Tibial nerve (tissue), 4 donors: Measurements from ENCODE around the gene CHN2.

Source experiments
- EP300 ChIP-seq, 2 donors: sonication (generic); formaldehyde crosslinking; IDR thresholded peaks; one replicate each; pipeline ENCODE4 v1.6.1; 2017; ENCODE audit warnings: antibody characterized with exemption in 2 of 2, mild to moderate bottlenecking in 1 of 2
- POLR2A ChIP-seq, 2 donors: fragments of 450-650 bp; IDR thresholded peaks; one replicate each; pipeline ENCODE4 v1.6.1; 2017; ENCODE audit warnings: antibody characterized with exemption in 2 of 2, mild to moderate bottlenecking in 2 of 2, moderate library complexity in 2 of 2
- TF ChIP-seq, protein P1 (sequence below), 5 experiments: fragments of 200-600 bp in 3 of 5; fragments of 450-650 bp in 2 of 5; sonication (generic) in 3 of 5; IDR thresholded peaks; one replicate each; pipeline ENCODE4 v1.5.1; 2016 to 2019; ENCODE audit warnings: antibody characterized with exemption in 5 of 5, mild to moderate bottlenecking in 3 of 5, moderate library complexity in 2 of 5

DNA sequence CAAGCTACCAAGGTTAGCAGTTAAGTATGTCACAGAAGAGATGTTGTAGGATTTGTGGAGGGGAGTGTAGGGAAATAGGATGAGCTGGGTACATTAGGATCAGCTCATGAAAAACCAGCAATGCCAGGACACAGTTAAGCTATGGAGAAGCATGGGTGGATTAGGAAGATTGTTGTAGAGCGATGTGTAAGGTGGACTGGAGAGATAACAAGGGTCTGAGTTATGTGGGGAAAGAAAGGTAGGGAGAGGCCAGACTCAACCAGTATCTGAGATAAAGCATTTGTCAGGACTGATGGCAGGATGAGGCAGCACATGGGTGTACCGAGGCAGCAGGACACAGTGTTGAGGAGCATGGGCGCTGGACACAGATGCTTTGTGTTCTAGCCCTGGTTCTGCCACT is 283.7 kb downstream of the CHN2 start:
- TF ChIP-seq, protein P1, sequence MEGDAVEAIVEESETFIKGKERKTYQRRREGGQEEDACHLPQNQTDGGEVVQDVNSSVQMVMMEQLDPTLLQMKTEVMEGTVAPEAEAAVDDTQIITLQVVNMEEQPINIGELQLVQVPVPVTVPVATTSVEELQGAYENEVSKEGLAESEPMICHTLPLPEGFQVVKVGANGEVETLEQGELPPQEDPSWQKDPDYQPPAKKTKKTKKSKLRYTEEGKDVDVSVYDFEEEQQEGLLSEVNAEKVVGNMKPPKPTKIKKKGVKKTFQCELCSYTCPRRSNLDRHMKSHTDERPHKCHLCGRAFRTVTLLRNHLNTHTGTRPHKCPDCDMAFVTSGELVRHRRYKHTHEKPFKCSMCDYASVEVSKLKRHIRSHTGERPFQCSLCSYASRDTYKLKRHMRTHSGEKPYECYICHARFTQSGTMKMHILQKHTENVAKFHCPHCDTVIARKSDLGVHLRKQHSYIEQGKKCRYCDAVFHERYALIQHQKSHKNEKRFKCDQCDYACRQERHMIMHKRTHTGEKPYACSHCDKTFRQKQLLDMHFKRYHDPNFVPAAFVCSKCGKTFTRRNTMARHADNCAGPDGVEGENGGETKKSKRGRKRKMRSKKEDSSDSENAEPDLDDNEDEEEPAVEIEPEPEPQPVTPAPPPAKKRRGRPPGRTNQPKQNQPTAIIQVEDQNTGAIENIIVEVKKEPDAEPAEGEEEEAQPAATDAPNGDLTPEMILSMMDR (IDR thresholded peaks at IDR 0.05), result no peak
- TF ChIP-seq POLR2A (IDR thresholded peaks at IDR 0.05), result no peak
- TF ChIP-seq EP300 (IDR thresholded peaks at IDR 0.05), result no peak
